CD4-positive, alpha-beta T cell (primary cell): Measurements from ENCODE around the gene PANK1. TPM values are rescaled to one million over a fixed set of nuclear protein-coding genes. Genes with fewer than 3 reads are reported as not detected.
"Not testable (repeated sequence)": the region's sequence is repeated elsewhere in the genome, so short reads cannot be mapped to it uniquely, and the experiment has no call there.

ENCODE experiments used
- ATAC-seq: fragments of 200-7000 bp; cut with Tn5 transposase; one replicate; pipeline ENCODE4 v1.10.0; 2022; ENCODE audit warnings: mild to moderate bottlenecking; ENCODE audit not compliant: poor library complexity
- CTCF ChIA-PET: fragments of 350-600 bp; sonication (Branson Sonifier 250); formaldehyde crosslinking; loops from one replicate; lab custom pipeline; 2021; ENCODE audit warnings: antibody characterized with exemption, inconsistent platforms; lab: Charles Lee
- POLR2A ChIA-PET: fragments of 350-600 bp; sonication (Branson Sonifier 250); formaldehyde crosslinking; loops from one replicate; lab custom pipeline; 2021; ENCODE audit warnings: antibody characterized with exemption, inconsistent platforms; lab: Charles Lee
- DNase-seq, 14 experiments: peaks; one replicate each; pipeline ENCODE4 v3.0.0-alpha.2; 2013 to 2020; ENCODE audit warnings: mixed read lengths in 2 of 14
- H3K27ac ChIP-seq, 2 donors: one replicate each; pipeline versions ENCODE4 v1.5.1 to v1.7.0; 2013; ENCODE audit warnings: low read length in 2 of 2, low read depth in 1 of 2, mild to moderate bottlenecking in 1 of 2
- H3K27me3 ChIP-seq, 2 experiments: 1 replicate in 1 of 2; 2 replicates in 1 of 2; pipeline versions ENCODE4 v1.6.1 to v1.7.0; 2013; ENCODE audit warnings: low read length in 2 of 2, control low read depth in 1 of 2, mild to moderate bottlenecking in 1 of 2, moderate library complexity in 1 of 2; ENCODE audit not compliant: insufficient read depth in 2 of 2, control insufficient read depth in 1 of 2
- H3K36me3 ChIP-seq: one replicate; pipeline ENCODE4 v1.6.1; 2013; ENCODE audit warnings: low read length, control low read depth; ENCODE audit not compliant: insufficient read depth
- H3K4me1 ChIP-seq: one replicate; pipeline ENCODE4 v1.6.1; 2013; ENCODE audit warnings: low read length, control low read depth; ENCODE audit not compliant: insufficient read depth
- H3K4me3 ChIP-seq: one replicate; pipeline ENCODE4 v1.5.1; 2013; ENCODE audit warnings: mild to moderate bottlenecking, low read length, moderate library complexity
- H3K9me3 ChIP-seq, 2 experiments: 1 replicate in 1 of 2; 2 replicates in 1 of 2; pipeline versions ENCODE4 v1.6.1 to v1.7.0; 2013; ENCODE audit warnings: low read length in 2 of 2, mild to moderate bottlenecking in 2 of 2, control low read depth in 1 of 2, moderate library complexity in 1 of 2; ENCODE audit not compliant: control insufficient read depth in 1 of 2, insufficient read depth in 1 of 2
- H3K27ac Mint-ChIP-seq: one replicate; pipeline ENCODE4 v1.8.0; 2020; ENCODE audit warnings: mixed read lengths
- H3K27me3 Mint-ChIP-seq: one replicate; pipeline ENCODE4 v1.8.0; 2021; ENCODE audit warnings: mixed read lengths
- H3K36me3 Mint-ChIP-seq: one replicate; pipeline ENCODE4 v1.8.0; 2021; ENCODE audit warnings: low read depth, mixed read lengths
- H3K4me1 Mint-ChIP-seq: one replicate; pipeline ENCODE4 v1.8.0; 2021; ENCODE audit warnings: low read depth, mixed read lengths
- H3K4me3 Mint-ChIP-seq: one replicate; pipeline ENCODE4 v1.8.0; 2020; ENCODE audit warnings: mild to moderate bottlenecking, mixed read lengths
- H3K9me3 Mint-ChIP-seq: one replicate; pipeline ENCODE4 v1.8.0; 2020; ENCODE audit warnings: mixed read lengths
- intact Hi-C, 2 experiments: fragments of 100-400 bp; cut with DNase I in 1 of 2; cut with micrococcal nuclease in 1 of 2; formaldehyde crosslinking; loops; one replicate each; pipeline versions ENCODE4 v1.15.1 to v1.9.0; 2023 to 2025; cut with DNase I, micrococcal nuclease
- total RNA-seq, 174 experiments: library from RNA in 2 of 174; stranded (reverse) in 2 of 174; gene quantifications; one replicate each; pipeline ENCODE4 v1.2.3 and lab custom pipeline; 2021 to 2026
- TF ChIP-seq, protein P1 (sequence below): fragments of 200-600 bp; IDR thresholded peaks from one replicate; pipeline ENCODE4 v1.8.0; 2022; ENCODE audit warnings: antibody characterized with exemption, mild to moderate bottlenecking

The PANK1 gene
- total RNA-seq, 2 experiments from 2014 or later: 0.55 to 0.61 TPM

DNA sequence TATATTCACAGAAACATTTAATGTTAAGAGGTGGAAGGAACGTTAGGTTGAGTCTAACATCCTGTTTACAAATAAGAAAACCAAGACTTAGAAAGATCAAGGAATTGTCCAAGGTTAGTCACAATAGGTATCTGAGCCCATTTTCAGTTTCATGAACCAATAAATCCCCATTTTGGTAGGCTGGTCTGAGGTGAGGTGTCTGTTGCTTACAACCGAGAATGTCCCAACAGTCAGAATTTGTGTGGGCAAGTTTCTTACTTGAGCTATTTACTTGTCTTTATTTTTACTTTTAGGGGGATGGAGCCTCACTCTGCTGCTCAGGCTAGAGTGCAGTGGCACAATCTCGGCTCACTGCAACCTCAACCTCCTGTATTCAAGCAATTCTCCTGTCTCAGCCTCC lies 23.6 kb downstream of the PANK1 start:
- CTCF ChIA-PET: no interaction called here
- POLR2A ChIA-PET: no interaction called here
- H3K36me3 ChIP-seq: no peaks in the 10 kb centered on the region
- intact Hi-C loops: no loop called here
- H3K9me3 ChIP-seq: peaks cover 14 to 17% of the 10 kb centered on the region in 2 experiments
- Mint-ChIP-seq H3K9me3 (peaks cover 2% of the 10 kb centered on the region), H3K4me3 (no peak overlapping the region), H3K36me3 (peaks cover 8% of the 10 kb centered on the region), H3K27ac (no peak overlapping the region), H3K27me3 (no peaks in the 10 kb centered on the region), H3K4me1 (no peaks in the 10 kb centered on the region)
- DNase-seq (no peak), ATAC-seq (no peak)
- no peak overlapping the region for H3K4me3 ChIP-seq
- H3K27ac ChIP-seq: no peak overlapping the region
- no peaks in the 10 kb centered on the region for H3K4me1 ChIP-seq
- H3K27me3 ChIP-seq: no peaks in the 10 kb centered on the region
- TF ChIP-seq, protein P1, sequence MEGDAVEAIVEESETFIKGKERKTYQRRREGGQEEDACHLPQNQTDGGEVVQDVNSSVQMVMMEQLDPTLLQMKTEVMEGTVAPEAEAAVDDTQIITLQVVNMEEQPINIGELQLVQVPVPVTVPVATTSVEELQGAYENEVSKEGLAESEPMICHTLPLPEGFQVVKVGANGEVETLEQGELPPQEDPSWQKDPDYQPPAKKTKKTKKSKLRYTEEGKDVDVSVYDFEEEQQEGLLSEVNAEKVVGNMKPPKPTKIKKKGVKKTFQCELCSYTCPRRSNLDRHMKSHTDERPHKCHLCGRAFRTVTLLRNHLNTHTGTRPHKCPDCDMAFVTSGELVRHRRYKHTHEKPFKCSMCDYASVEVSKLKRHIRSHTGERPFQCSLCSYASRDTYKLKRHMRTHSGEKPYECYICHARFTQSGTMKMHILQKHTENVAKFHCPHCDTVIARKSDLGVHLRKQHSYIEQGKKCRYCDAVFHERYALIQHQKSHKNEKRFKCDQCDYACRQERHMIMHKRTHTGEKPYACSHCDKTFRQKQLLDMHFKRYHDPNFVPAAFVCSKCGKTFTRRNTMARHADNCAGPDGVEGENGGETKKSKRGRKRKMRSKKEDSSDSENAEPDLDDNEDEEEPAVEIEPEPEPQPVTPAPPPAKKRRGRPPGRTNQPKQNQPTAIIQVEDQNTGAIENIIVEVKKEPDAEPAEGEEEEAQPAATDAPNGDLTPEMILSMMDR: no peak

DNA sequence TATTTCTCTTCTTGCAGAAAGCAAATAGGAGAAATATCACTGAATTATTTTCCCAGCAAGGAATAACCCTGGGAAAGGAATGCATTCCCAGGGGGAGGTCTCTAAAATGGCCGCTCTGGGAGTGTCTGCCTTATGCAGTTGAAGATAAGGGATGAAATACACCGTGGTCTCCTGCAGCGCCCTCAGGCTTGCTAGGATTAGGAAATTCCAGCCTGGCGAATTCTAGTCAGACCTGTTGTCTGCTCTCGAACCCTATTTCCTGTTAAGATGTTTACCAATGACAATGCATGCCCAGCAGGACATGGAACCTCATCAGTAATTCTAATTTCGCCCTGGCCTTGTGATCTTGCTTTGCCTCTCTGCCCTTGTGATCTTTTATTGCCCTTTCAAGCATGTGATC lies 24.7 kb downstream of the PANK1 start:
- not testable (repeated sequence) for H3K27me3 Mint-ChIP-seq, H3K36me3 Mint-ChIP-seq, ATAC-seq

DNA sequence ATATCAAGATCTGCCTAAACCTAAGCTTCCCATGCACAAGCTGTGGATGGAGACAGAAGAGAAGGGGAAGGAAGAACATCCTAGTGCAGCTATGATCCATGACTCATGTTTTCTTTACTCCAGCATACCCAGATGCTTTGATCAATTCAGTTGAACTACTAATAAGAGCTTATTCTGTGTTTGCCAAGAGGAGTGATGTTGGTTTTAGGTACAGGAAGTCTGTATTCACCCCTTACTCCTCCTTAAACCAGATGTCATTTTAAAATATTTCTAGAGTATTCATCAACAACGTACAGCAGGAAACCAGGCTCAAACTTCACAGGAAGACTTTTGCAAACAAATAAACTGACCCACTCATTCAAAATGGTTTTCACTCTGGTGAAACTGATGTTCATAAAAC lies 29.2 kb downstream of the PANK1 start:
- no peak overlapping the region for H3K4me3 ChIP-seq
- intact Hi-C loops: no loop called here
- H3K4me3 Mint-ChIP-seq: peak overlapping the region; percentile 17
- H3K4me1 ChIP-seq: peaks cover 6% of the 10 kb centered on the region
- H3K36me3 ChIP-seq: no peaks in the 10 kb centered on the region
- no peaks in the 10 kb centered on the region for H3K27me3 Mint-ChIP-seq
- H3K27me3 ChIP-seq: no peaks in the 10 kb centered on the region
- H3K27ac Mint-ChIP-seq: peak overlapping the region; percentile 19
- ATAC-seq (peak; percentile 51), DNase-seq (peak in 2 of 14 experiments; percentile 7 to 9)
- H3K9me3 ChIP-seq: peaks cover 1 to 11% of the 10 kb centered on the region in 2 experiments
- peaks cover 28% of the 10 kb centered on the region for H3K4me1 Mint-ChIP-seq
- H3K36me3 Mint-ChIP-seq: peaks cover 8% of the 10 kb centered on the region
- CTCF ChIA-PET: no interaction called here
- POLR2A ChIA-PET: interaction anchor here (1.2 to 2.0 kb wide), 2 partner anchors 28 to 86 kb away, joined by 3 to 7 read pairs; partner anchors contain the start of gene KIF20B
- peak overlapping the region in 1 of 2 donors; percentile 13 for H3K27ac ChIP-seq
- peaks cover 2% of the 10 kb centered on the region for H3K9me3 Mint-ChIP-seq
- TF ChIP-seq, protein P1: no peak

More for the DNA sequence above, 24.7 kb downstream of the PANK1 start:
- H3K27ac ChIP-seq, H3K4me1 Mint-ChIP-seq, intact Hi-C loops, POLR2A ChIA-PET, H3K9me3 Mint-ChIP-seq, DNase-seq, H3K4me3 Mint-ChIP-seq, H3K36me3 ChIP-seq, H3K27ac Mint-ChIP-seq, CTCF ChIA-PET, H3K27me3 ChIP-seq, H3K4me1 ChIP-seq, H3K4me3 ChIP-seq: not testable (repeated sequence)
- H3K9me3 ChIP-seq: peaks cover 14 to 17% of the 10 kb centered on the region in 2 experiments

DNA sequence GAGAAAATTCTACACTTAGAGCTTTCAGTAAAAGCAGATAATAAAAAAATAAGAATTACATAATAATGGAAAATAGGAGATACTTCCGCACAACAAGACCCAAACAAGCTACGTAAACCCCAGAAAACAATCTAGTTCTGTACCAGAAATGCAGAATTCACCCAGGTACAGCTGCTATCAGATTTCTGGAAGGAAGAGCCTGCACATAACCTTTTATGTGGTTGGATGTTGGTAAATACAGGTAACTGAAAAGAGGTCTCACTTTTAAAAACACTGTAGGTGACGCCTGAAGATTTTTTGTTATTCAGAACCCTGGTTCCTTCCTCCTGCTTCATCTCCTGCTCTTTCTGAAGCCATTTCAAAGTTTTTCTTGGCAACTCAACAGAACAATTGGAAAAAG lies 29.9 kb downstream of the PANK1 start:
- Mint-ChIP-seq H3K27me3 (no peaks in the 10 kb centered on the region), H3K36me3 (peaks cover 12% of the 10 kb centered on the region), H3K27ac (peak overlapping the region; percentile 19), H3K4me1 (peaks cover 28% of the 10 kb centered on the region), H3K9me3 (peaks cover 2% of the 10 kb centered on the region), H3K4me3 (no peak overlapping the region)
- Histone ChIP-seq H3K4me1 (peaks cover 6% of the 10 kb centered on the region), H3K27ac (no peak overlapping the region), H3K27me3 (no peaks in the 10 kb centered on the region), H3K4me3 (no peak overlapping the region), H3K9me3 (peaks cover 0 to 3% of the 10 kb centered on the region in 2 experiments), H3K36me3 (no peaks in the 10 kb centered on the region)
- ChIA-PET CTCF (no interaction called here), POLR2A (interaction anchor here (1.2 to 2.0 kb wide), 2 partner anchors 28 to 86 kb away, joined by 3 to 7 read pairs; partner anchors contain the start of gene KIF20B)
- peak in 3 of 14 experiments; percentile 36 to 51 (median 41) for DNase-seq
- intact Hi-C loops: no loop called here
- TF ChIP-seq, protein P1: no peak
- peak; percentile 64 for ATAC-seq
